NCI-H1417 (cell line): ENCODE results near the gene CHD3.
A peak's percentile ranks its signal among the peaks of the same experiment; 100 is the strongest.

Experiments used
- DNase-seq, 3 experiments: peaks; one replicate each; lab custom pipeline; 2025; lab: John Stamatoyannopoulos, UW

Gene CHD3

DNA sequence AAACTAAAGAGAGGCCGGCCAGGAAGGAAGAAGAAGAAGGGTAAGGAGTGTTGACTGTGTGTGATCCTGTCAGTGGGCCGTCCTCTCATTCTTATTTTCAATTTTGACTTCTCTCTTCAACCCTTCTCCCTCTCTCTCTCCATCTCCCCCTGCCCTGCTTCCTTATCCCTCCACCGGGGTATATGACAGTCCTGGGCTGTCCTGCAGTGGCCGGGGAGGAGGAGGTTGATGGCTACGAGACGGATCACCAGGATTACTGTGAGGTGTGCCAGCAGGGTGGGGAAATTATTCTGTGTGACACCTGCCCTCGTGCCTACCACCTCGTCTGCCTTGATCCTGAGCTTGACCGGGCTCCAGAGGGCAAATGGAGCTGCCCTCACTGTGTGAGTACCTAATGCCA, 5.6 kb downstream of the CHD3 start:
- DNase-seq: no peak

DNA sequence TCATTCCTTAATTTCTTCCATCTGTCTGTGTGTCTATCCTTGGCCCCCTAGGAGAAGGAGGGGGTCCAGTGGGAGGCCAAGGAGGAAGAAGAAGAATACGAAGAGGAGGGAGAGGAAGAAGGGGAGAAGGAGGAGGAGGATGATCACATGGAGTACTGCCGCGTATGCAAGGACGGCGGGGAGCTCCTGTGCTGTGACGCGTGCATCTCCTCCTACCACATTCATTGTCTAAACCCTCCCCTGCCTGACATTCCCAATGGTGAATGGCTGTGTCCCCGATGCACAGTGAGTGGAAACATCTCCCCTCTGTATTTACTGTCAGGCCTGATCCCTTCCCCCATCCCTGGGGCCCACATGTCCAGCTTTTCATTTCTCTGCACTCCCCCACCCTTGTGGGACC, 6.3 kb downstream of the CHD3 start:
- DNase-seq: no peak

DNA sequence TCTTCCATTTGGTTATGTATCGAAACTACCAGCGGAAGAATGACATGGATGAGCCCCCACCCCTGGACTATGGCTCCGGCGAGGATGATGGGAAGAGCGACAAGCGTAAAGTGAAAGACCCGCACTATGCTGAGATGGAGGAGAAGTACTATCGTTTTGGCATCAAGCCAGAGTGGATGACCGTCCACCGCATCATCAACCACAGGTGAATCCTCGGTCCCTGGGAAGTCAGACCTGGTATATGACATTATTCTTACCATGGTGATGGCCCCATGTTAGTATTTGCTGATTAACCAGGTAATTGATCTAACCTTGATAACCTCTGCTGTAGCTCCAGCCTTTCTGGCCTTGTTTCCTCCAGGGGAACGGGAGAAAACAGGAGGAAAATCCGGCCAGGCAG, 8.5 kb downstream of the CHD3 start:
- DNase-seq: no peak

DNA sequence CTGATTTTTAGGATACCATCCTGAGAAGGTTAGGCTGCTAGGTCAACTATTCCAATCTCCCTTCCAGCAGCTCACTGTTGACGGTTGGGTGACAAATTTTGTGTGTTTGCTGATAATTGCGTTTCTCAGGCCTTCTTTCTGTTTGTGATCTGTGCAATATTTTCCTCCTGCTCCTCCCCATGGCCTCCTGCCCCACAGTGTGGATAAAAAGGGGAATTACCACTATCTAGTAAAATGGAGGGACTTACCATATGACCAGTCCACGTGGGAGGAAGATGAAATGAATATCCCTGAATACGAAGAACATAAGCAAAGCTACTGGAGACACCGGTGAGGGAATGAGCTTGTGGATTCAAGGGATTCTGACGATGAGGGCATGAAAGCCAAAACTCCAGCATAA, 9.2 kb downstream of the CHD3 start:
- peak in 1 of 3 experiments; percentile 37 for DNase-seq

DNA sequence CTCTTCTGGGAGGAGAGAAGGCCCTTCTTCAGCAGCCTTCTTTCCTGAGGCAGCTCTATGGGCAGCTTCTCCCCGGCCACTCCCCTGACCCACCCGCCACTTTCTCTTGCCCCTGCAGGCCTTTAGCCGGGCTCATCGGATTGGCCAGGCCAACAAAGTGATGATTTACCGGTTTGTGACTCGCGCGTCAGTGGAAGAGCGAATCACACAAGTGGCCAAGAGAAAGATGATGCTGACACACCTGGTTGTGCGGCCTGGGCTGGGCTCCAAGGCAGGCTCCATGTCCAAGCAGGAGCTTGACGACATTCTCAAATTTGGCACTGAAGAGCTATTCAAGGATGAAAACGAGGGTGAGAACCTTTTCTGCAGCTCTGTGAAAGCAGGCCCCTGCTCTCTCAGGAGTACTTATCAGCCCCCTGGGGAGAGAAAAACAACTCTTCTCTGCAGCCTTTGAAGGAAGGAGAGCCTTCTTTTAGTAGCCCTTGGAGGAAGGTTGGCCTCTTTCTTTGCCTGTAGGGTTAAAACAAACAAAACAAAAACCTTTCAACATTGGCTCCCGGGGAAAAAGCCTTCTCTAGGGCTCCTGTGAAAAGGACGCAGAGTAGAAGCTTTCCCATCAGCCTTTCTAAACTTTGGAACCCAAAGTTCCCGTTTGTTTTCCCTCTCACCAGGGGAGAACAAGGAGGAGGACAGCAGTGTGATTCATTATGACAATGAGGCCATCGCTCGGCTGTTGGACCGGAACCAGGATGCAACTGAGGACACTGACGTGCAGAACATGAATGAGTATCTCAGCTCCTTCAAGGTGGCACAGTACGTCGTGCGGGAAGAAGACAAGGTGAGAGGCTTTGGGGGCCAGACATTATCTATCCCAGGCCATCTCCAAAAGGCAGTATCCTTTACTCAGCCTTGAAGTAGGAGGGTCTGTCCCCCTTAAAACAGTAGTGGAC, 14.8 kb downstream of the CHD3 start:
- peak in 2 of 3 experiments; percentile 2 to 77 for DNase-seq

DNA sequence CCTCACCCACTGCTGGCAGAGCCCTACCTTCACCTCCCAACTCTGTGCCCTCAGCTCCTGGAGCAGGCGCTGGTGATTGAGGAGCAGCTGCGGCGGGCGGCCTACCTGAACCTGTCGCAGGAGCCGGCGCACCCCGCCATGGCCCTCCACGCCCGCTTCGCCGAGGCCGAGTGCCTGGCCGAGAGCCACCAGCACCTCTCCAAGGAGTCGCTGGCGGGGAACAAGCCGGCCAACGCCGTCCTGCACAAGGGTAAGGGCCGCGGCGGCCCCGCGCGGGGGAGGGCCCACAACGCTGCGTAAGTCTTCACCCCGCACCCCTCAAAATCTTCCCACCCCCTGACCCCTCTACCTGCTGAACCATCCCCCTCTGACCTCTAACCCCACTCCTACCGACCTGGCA, 20.5 kb downstream of the CHD3 start:
- no peak for DNase-seq

DNA sequence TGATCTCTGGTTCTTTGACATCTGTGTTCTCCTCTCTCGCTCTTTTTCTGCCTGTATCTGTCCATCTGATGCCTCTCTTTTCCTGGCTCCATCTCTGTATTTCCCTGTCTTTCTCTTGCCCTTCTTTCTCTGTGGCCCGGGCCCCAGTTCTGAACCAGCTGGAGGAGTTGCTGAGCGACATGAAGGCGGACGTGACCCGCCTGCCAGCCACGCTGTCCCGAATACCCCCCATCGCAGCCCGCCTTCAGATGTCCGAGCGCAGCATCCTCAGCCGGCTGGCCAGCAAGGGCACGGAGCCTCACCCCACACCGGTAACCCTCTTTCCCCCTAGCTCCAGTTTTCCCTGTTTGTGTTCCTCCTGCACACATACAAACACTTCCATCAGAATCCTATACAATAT, 21.7 kb downstream of the CHD3 start:
- no peak for DNase-seq

DNA sequence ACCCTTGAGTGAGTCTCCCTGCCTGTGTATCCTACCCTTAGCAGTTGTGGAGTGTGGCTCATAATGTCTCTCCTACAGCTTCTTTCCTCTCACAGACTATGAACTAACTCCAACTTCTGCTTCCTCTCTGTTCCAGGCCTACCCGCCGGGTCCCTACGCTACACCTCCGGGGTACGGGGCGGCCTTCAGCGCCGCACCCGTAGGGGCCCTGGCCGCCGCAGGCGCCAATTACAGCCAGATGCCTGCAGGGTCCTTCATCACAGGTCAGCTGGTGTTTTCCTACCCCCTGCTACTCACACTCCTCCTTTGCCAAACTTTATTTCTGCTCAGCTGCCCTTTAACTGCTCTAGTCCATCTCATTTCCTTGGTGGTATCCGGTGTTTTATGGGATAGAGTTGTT, 22.1 kb downstream of the CHD3 start:
- no peak for DNase-seq

DNA sequence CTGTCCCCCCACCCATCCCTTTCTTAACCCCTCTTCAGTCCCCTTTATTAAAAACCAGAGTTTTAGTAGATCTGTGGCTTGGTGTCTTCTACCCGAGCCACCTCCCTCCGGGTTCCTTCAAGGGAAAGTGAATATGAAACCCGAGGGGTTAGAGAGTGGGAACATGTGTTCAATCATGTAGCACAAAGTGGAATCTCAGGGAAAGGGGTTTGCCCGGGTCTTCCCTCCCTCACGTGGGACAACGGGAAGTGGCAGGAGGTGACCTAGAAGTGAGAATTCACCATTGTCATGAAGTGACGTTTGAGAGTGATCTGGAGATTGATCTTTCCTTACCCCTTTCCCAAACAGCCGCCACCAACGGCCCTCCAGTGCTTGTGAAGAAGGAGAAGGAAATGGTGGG, 22.5 kb downstream of the CHD3 start:
- DNase-seq: no peak

DNA sequence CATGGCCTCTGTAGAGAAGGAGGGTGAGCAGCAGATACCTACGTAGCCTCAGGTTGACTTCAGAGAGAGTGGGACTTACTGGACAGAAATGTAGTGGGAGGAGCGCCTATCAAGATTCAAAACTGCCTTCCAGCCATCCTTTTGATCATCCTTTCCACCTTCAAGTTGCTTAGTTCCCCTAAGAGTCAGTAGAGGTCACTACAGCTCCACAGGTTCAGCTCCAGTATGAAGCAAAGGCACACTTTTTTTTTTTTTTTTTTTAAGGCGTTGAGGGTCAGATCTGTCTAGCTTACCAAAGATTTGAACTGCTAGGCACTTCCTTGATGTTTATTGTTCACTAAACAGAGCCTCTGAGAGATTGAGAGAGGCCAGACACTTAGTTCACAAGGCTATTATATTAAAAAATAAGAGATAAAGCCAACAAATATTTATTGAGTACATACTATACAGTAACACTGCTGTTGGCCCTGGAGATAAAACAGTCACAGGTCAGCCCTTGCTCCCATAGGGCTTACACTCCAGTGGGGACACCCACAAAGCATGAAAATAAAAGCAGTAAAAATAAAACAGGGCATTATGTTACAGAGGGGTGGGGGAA, 24.4 kb downstream of the CHD3 start:
- DNase-seq: peak; percentile 4 to 73 (median 4)

DNA sequence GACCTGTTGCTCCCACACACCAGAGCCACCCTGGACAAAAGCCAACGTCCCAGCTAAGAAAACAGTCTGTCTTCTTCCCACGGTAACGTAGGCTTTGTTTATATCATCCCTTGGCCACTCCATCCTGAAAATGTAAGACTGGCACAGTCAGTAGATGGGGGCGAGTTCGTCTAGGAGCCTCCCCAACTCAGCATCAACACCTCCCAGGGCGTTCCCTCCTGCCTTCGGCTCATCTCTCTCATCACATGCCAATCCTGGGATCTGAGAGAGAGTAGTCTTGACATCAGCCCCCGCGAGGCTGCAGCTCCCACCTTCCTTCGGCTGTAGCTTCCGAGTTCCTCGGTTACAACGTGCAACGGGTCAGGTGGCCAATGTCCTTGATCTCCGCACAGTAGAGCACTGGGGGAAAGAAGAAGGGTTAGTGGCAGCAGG, 26.6 kb downstream of the CHD3 start:
- peak in 1 of 3 experiments; percentile 15 for DNase-seq

DNA sequence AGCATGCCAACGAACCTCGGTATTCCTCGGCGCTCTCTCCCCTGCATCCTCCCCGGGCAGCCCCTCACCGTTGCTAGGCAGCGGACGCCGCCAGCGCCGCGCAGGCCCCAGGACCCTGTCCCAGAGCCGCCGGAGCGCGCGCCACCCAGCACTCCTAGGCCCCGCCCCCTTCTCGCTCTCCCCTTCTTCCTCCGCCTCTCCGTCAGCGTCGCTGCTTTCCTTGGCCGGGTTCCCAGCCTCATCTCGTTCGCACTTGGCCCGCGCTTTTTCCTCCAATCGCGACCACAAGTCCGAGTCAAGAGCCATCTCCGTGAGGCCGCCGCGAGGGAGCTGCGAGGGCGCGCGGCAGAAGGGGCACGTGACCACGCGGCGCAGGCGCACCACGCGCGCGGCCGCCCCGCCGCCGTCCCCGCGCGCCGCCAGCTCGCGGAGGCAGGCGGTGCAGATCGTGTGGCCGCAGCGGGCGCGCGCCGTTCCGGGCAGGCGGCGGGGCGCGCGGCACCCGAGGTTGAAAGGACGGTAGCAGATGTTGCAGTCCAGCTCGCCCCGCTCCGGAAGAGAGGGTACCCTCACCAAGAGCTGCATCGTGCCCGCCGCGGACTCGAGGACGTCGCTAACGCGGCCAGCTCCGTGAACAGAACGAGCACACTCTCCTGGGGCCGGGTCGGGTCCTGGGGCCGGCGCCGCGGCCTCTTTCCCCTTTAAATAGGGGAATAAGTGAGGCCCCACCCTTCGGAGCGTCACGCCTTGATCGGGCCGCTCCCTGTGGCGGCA, 27.2 kb downstream of the CHD3 start, which contains the start of gene RNF227:
Gene RNF227, minus strand, starts transcription at position 679 of the 774 bp plus-strand sequence. Its CDS starts 94 bp downstream, at position 585.
- peak; percentile 88 to 97 (median 94) for DNase-seq

DNA sequence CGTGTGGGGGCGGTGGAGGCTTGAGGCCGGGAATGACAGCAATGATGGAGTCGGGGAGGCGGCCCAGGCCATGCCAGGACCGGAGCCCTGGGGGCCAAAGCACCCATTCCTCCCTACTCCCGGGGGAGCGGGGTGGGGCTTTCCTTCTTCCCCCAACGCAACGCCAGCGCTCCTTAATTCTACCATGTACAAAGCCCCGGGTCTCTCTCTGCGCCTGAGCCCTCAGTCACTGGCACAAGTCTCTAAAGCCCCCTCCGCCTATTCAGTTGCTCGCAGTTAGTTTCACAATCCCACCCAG, 27.7 kb downstream of the CHD3 start:
- no peak for DNase-seq

DNA sequence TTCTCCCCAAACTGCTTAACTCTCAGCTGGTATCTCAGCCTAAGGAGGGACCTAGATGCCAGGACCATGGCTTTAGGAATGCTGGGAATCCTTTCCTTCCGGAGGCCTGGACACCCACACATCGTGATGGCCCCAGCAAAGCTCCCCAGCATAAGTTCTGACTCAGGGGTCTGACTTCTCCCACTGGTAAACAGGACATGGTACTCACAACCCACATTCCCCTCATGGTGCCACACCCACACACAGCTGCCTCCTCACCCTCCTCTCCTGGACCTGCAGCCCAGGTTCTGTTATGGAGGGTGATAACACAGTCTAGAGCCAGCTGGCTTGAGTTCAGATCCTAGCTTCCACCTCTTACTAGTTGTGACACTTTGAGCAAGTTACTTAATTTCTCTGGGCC, 28.2 kb downstream of the CHD3 start:
- peak in 1 of 3 experiments; percentile 32 for DNase-seq

DNA sequence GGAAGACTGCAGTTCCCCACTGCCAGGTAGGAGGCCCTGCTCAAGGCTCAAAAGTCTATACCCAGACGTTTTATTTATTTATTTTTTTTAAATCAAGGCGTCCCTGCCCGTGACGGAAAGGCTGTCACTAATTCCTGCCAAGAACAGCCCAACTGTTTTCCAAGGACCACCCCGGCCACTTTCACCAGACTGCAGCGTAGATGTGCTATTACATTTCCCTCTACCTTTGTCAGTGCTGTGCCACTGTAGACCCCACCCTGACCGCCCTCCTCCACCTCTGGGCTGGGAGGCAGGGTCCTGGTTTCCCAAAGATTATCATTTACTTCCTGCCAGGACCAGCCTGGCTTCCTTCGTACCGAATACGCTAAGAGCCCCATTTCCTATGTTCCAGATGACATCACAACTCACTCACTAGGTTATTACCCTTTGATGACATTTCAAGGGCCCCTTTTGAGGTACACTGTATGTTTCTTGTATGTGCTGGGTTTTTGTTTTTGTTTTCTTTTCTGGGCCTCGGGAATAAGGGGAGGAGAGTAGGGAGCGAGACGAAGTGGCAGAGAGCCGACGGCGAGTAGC, 33.8 kb downstream of the CHD3 start:
- no peak for DNase-seq

DNA sequence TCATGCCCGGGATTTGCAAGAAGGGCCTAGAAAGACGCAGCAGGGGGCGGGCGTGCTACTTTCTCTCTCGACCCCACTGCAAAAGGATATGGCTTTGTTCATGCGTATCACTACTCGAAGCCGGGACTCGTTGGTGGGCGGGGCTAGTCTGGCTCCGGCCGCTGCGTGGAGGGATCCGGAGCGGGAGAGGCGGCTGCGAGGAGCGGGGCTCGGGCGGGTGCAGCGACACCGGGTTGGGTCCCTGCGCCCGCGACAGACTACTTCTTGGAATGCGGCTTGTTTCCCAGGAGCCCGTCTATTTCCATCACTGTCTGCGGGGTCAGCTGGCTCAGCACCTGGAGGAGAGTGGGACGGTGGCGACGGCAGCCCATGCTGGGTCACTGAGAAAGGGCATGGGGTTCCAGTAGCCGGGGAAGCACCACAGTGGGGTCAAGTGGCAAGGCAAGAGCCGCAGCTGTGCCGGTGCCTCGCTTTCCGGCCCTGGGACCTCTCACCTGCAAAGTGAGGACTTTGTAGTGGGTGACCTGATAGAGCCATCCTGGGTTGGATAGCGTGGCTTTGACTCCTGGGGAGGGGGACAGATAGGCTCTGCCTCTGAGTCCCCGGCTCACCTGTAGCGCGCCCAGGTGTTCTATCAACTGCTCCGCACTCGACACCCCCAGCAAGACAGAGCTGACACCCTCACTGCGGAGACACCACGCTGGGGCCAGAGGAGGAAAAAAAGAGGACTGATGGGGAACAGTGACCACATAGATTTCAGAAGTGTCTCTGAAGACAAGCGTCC, 34.4 kb downstream of the CHD3 start:
- peak; percentile 50 to 85 (median 77) for DNase-seq

DNA sequence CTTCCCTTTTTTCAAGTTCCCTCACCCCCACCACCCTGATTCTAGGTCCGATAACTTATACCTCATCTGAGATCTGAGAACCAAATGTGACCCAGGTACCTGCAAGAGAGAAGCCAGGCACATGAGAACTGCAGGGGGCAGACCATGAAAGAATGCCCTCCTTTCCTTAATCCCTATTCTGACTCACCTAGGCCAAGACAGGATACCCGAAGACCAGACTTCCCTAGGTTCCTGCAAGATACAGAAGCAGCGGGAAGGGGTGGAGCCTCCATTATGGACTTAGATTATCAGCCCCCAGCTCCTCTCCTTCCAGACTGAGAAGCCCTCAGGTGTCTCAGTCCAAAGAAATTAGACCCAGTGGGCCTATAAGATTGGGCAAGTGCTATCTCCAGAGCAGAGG, 39.0 kb downstream of the CHD3 start:
- no peak for DNase-seq

DNA sequence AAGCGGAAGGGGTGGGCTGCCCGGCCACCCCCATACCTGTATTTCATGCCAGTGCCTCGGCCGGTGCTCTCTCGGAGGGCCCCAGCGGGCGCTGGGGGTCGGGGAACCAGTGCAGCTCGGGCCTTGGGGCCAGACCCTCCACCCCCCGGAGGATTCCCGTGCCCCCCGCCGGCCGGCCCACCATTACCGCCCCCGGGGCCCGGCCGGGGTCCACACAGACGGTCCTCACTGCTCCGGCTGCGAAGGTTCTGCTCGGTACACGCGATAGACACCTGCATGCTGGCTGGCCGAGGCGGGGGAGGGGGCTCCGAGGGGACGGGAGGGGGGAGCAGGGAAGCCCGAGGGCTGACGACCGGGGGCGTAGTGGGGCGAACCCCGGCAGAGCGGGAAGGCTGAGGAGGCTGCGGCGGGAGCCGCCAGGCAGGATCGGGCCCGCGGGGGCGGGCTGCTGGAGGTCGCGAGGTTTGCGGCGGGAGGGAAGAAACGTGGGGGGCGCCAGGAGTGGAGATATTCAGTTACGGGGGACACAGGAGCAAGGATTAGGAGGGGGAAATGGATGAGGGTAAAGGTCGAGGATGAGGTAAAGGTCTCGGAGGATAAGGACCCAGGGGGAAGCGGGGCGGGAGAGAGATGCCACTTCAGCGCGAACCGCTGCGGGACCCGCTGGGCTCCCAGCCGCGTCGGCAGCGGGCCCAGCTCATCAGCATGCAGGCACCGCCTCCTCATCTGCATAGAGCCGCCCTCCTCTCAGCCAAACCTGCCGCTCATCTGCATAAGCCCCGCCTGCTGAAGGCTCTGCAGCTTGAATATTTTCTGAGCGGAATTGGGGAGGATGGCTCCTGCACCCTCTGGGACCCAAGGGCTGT, 40.8 kb downstream of the CHD3 start, which contains the start of gene KCNAB3:
Gene KCNAB3, minus strand, starts transcription at position 699 of the 866 bp plus-strand sequence. Its CDS starts 421 bp downstream, at position 278.
- DNase-seq: no peak

DNA sequence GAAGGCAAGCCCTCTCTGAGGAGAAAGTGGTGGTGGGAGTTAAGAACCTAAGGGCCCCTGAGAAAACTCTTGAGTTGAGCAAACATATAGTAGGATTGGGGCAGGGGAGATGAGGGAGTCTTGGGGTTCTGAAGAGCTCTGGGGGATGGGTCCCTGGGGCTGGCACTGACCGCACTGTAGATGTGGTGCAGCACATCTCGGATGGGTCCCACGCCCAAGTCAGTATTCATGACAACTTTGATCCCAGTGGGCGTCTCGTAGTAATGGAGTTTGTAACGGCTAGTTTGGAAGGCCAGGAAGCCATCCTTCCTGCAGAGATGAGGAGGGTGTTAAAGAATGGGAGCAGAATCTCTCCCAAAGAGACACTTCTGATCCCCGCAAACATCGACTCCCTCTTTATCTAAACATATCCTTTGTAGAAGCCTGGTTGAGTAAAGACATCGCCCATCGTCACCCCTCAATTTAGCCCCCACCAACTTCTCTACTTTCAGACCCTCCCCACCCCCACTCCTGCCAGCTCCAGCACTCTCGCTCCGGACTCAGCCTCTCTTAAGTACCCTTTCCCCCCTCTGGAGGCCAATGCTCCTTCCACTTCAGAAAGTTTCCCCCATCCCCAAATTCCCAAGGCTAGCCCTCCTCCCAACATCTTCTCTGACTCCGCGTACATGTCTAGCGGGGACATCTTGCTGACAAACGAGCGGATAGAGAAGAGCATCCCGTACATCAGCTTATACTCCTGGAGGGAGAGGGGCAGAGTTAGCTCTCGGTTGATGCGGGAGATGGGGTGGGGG, 42.4 kb downstream of the CHD3 start:
- DNase-seq: no peak
